MM.1S (cell line): Measurements from ENCODE around the gene MTMR12.

Source experiments
- EZH2 ChIP-seq: fragments of 300-600 bp; sonication (generic); optimal IDR thresholded peaks from 2 replicates; pipeline ENCODE3; 2017; ENCODE audit warnings: low read depth, mild to moderate bottlenecking, antibody characterized with exemption, low read length, mixed read lengths
- TF ChIP-seq, protein P1 (sequence below): fragments of 300-600 bp; sonication (generic); IDR thresholded peaks from 2 replicates; pipeline ENCODE4 v1.5.1; 2016; ENCODE audit warnings: antibody characterized with exemption, low read length, mixed read lengths

DNA sequence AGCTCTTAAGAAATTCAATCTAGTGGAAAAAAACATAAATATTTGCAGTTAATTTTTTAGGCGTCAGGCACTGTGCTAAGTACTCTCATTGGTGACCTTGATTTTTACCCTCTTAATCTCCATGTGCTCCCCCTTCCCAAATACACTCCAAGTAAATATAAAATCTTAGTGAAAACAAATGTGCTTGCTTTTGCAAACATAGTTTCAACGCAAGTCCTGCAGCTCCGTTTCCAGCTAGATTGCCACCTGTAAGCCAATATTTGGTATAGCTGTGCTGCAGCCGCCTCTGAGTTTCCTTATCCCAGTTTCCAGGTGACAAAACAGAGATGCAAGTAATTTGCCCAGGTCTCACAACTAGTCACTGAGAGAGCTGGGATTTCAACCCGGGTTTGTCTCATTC, 1.9 kb upstream of the MTMR12 start:
- TF ChIP-seq EZH2 = no peak
- TF ChIP-seq, protein P1, sequence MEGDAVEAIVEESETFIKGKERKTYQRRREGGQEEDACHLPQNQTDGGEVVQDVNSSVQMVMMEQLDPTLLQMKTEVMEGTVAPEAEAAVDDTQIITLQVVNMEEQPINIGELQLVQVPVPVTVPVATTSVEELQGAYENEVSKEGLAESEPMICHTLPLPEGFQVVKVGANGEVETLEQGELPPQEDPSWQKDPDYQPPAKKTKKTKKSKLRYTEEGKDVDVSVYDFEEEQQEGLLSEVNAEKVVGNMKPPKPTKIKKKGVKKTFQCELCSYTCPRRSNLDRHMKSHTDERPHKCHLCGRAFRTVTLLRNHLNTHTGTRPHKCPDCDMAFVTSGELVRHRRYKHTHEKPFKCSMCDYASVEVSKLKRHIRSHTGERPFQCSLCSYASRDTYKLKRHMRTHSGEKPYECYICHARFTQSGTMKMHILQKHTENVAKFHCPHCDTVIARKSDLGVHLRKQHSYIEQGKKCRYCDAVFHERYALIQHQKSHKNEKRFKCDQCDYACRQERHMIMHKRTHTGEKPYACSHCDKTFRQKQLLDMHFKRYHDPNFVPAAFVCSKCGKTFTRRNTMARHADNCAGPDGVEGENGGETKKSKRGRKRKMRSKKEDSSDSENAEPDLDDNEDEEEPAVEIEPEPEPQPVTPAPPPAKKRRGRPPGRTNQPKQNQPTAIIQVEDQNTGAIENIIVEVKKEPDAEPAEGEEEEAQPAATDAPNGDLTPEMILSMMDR = no peak
